ENCODE results near the gene SERPINE1.
A peak's percentile ranks its signal among the peaks of the same experiment; 100 is the strongest.
"Not testable (repeated sequence)": the region's sequence is repeated elsewhere in the genome, so short reads cannot be mapped to it uniquely, and the experiment has no call there.

Gene SERPINE1

GRCh38 chr7:101125989-101126650, 784 bp upstream of the SERPINE1 start:
- DNase-seq (ENCODE audit: low read depth): no peak
- no peak overlapping the region for H3K4me3 ChIP-seq (ENCODE audit: low read length)
- TF ChIP-seq, protein P1, sequence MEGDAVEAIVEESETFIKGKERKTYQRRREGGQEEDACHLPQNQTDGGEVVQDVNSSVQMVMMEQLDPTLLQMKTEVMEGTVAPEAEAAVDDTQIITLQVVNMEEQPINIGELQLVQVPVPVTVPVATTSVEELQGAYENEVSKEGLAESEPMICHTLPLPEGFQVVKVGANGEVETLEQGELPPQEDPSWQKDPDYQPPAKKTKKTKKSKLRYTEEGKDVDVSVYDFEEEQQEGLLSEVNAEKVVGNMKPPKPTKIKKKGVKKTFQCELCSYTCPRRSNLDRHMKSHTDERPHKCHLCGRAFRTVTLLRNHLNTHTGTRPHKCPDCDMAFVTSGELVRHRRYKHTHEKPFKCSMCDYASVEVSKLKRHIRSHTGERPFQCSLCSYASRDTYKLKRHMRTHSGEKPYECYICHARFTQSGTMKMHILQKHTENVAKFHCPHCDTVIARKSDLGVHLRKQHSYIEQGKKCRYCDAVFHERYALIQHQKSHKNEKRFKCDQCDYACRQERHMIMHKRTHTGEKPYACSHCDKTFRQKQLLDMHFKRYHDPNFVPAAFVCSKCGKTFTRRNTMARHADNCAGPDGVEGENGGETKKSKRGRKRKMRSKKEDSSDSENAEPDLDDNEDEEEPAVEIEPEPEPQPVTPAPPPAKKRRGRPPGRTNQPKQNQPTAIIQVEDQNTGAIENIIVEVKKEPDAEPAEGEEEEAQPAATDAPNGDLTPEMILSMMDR (conservative IDR thresholded peaks at IDR 0.05; ENCODE audit: low read depth, low read length): no peak

GRCh38 chr7:101127460-101128039, 646 bp downstream of the SERPINE1 start:
- DNase-seq (ENCODE audit: low read depth): no peak
- peak overlapping the region; percentile 85 for H3K4me3 ChIP-seq (ENCODE audit: low read length)
- TF ChIP-seq, protein P1 (conservative IDR thresholded peaks at IDR 0.05; ENCODE audit: low read depth, low read length): no peak

GRCh38 chr7:101128040-101128834, 1.3 kb downstream of the SERPINE1 start:
- DNase-seq (ENCODE audit: low read depth): no peak
- H3K4me3 ChIP-seq (ENCODE audit: low read length): peak overlapping the region; percentile 85
- TF ChIP-seq, protein P1 (conservative IDR thresholded peaks at IDR 0.05; ENCODE audit: low read depth, low read length): no peak

DNA sequence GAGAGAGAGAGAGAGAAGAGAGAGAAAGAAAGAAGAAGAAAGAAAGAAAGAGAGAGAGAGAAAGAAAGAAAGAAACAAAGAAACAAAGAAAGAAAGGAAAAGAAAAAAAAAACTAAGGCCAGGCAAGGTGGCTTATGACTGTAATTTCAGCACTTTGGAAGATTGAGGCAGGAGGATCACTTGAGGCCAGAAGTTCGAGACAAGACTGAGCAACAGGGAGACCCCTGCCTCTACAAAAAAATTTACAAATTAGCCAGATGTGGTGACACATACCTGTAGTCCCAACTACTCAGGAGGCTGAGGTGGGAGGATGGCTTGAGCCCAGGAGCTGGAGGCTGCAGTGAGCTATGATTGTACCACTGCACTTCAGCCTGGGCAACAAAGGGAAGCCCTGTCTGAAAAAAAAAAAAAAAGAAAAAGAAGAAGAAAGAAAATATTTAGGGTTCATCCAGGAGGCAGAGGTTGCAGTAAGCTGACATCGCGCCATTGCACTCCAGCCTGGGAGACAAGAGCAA, 2.8 kb downstream of the SERPINE1 start:
- TF ChIP-seq, protein P1 (conservative IDR thresholded peaks at IDR 0.05; ENCODE audit: low read depth, low read length): no peak
- H3K4me3 ChIP-seq (ENCODE audit: low read length): peak overlapping the region; percentile 31
- no peak for DNase-seq (ENCODE audit: low read depth)

GRCh38 chr7:101132626-101133600, 6.0 kb downstream of the SERPINE1 start:
- DNase-seq (ENCODE audit: low read depth); H3K4me3 ChIP-seq (ENCODE audit: low read length): not testable (repeated sequence)

GRCh38 chr7:101133621-101134398, 6.9 kb downstream of the SERPINE1 start:
- TF ChIP-seq, protein P1 (conservative IDR thresholded peaks at IDR 0.05; ENCODE audit: low read depth, low read length): no peak
- H3K4me3 ChIP-seq (ENCODE audit: low read length): no peak overlapping the region
- DNase-seq (ENCODE audit: low read depth): no peak

Data from retinal pigment epithelial cell (primary cell).